HEK293 (cell line): ENCODE measurements around the gene ATG2A.
"Not testable (repeated sequence)": the region's sequence is repeated elsewhere in the genome, so short reads cannot be mapped to it uniquely, and the experiment has no call there.

ENCODE experiments used
- CTCF ChIA-PET: fragments of 350-600 bp; formaldehyde crosslinking; extraction: SDS; loops from one replicate; lab custom pipeline; 2021; ENCODE audit warnings: antibody characterized with exemption; lab: Yijun Ruan, JAX
- POLR2A ChIA-PET: fragments of 300-600 bp; formaldehyde crosslinking; extraction: SDS; loops from one replicate; lab custom pipeline; 2020; ENCODE audit warnings: antibody characterized with exemption, inconsistent platforms; lab: Yijun Ruan, JAX
- H3K27ac ChIP-seq: fragments of 200-500 bp; sonication (Bioruptor generic); 2 replicates; pipeline ENCODE4 v1.5.1; 2014; ENCODE audit warnings: low read depth, low read length, control low read depth, inconsistent platforms; ENCODE audit errors: extremely low read depth
- H3K36me3 ChIP-seq, 2 experiments: fragments of 200-500 bp in 1 of 2; sonication (Bioruptor generic) in 1 of 2; 1 replicate in 1 of 2; 2 replicates in 1 of 2; pipeline ENCODE4 v1.5.1; 2014 to 2017; ENCODE audit warnings: inconsistent platforms in 2 of 2, low read length in 2 of 2; ENCODE audit not compliant: control insufficient read depth in 2 of 2, insufficient read depth in 1 of 2
- H3K4me1 ChIP-seq: fragments of 200-500 bp; sonication (Bioruptor generic); 2 replicates; pipeline ENCODE4 v1.5.1; 2014; ENCODE audit warnings: mild to moderate bottlenecking, low read length, inconsistent platforms; ENCODE audit not compliant: control insufficient read depth, insufficient read depth
- H3K4me3 ChIP-seq: 2 replicates; pipeline ENCODE4 v1.5.1; 2011; ENCODE audit warnings: low read depth, mild to moderate bottlenecking, control low read depth, low read length, moderate library complexity
- H3K9me3 ChIP-seq: fragments of 200-500 bp; sonication (Bioruptor generic); 2 replicates; pipeline ENCODE4 v1.5.1; 2014; ENCODE audit warnings: low read depth, low read length, inconsistent platforms; ENCODE audit not compliant: control insufficient read depth, insufficient read depth
- HOXD13 ChIP-seq: sonication (generic); formaldehyde crosslinking; IDR thresholded peaks from 2 replicates; pipeline ENCODE4 v1.8.0; 2022; ENCODE audit warnings: missing genetic modification reagents, borderline replicate concordance
- KLF16 ChIP-seq: fragments of 450-650 bp; formaldehyde crosslinking; IDR thresholded peaks from 2 replicates; pipeline ENCODE4 v1.5.1; 2017; ENCODE audit warnings: missing biosample characterization, missing genetic modification characterization
- KLF8 ChIP-seq: fragments of 450-650 bp; formaldehyde crosslinking; IDR thresholded peaks from 2 replicates; pipeline ENCODE4 v1.5.1; 2016; ENCODE audit warnings: missing biosample characterization, missing genetic modification characterization
- PATZ1 ChIP-seq: fragments of 450-650 bp; formaldehyde crosslinking; IDR thresholded peaks from 2 replicates; pipeline ENCODE4 v1.5.1; 2016; ENCODE audit warnings: missing biosample characterization, missing genetic modification characterization
- SP3 ChIP-seq: fragments of 450-650 bp; formaldehyde crosslinking; IDR thresholded peaks from 2 replicates; pipeline ENCODE4 v1.5.1; 2016; ENCODE audit warnings: missing biosample characterization, missing genetic modification characterization
- TCF7L2 ChIP-seq: IDR thresholded peaks from 2 replicates; pipeline ENCODE4 v1.6.1; 2011; ENCODE audit warnings: low read depth, mild to moderate bottlenecking, inconsistent platforms, low read length, moderate library complexity, borderline replicate concordance
- ZEB2 ChIP-seq: fragments of 450-650 bp; formaldehyde crosslinking; IDR thresholded peaks from 2 replicates; pipeline ENCODE4 v1.5.1; 2016; ENCODE audit warnings: missing biosample characterization, missing genetic modification characterization
- ZFP3 ChIP-seq: fragments of 450-650 bp; formaldehyde crosslinking; IDR thresholded peaks from 2 replicates; pipeline ENCODE4 v1.5.1; 2016; ENCODE audit warnings: low read depth, missing biosample characterization, missing genetic modification characterization
- ZNF133 ChIP-seq: fragments of 450-650 bp; formaldehyde crosslinking; IDR thresholded peaks from 2 replicates; pipeline ENCODE4 v1.5.1; 2016; ENCODE audit warnings: missing biosample characterization, missing genetic modification characterization
- ZNF223 ChIP-seq: fragments of 450-650 bp; formaldehyde crosslinking; IDR thresholded peaks from 2 replicates; pipeline ENCODE4 v1.5.1; 2016; ENCODE audit warnings: missing biosample characterization, missing genetic modification characterization
- ZNF280D ChIP-seq: fragments of 450-650 bp; formaldehyde crosslinking; IDR thresholded peaks from 2 replicates; pipeline ENCODE4 v1.5.1; 2016; ENCODE audit warnings: missing biosample characterization, missing genetic modification characterization
- ZNF311 ChIP-seq: fragments of 450-650 bp; formaldehyde crosslinking; IDR thresholded peaks from 2 replicates; pipeline ENCODE4 v1.5.1; 2017; ENCODE audit warnings: missing biosample characterization, missing genetic modification characterization, borderline replicate concordance
- ZNF354C ChIP-seq: fragments of 450-650 bp; formaldehyde crosslinking; IDR thresholded peaks from 2 replicates; pipeline ENCODE4 v1.5.1; 2016; ENCODE audit warnings: missing biosample characterization, missing genetic modification characterization, low read depth, borderline replicate concordance
- ZNF530 ChIP-seq: fragments of 450-650 bp; formaldehyde crosslinking; IDR thresholded peaks from 2 replicates; pipeline ENCODE4 v1.5.1; 2016; ENCODE audit warnings: low read depth, missing biosample characterization, missing genetic modification characterization
- ZNF585B ChIP-seq: fragments of 450-650 bp; formaldehyde crosslinking; IDR thresholded peaks from 2 replicates; pipeline ENCODE4 v1.5.1; 2016; ENCODE audit warnings: missing biosample characterization, missing genetic modification characterization
- ZNF596 ChIP-seq: fragments of 450-650 bp; IDR thresholded peaks from 2 replicates; pipeline ENCODE4 v1.5.0; 2018; ENCODE audit warnings: missing biosample characterization, mild to moderate bottlenecking, missing genetic modification characterization, moderate library complexity
- ZNF658 ChIP-seq: fragments of 450-650 bp; formaldehyde crosslinking; IDR thresholded peaks from 2 replicates; pipeline ENCODE4; 2016; ENCODE audit warnings: missing biosample characterization, missing genetic modification characterization
- ZNF664 ChIP-seq: fragments of 450-650 bp; formaldehyde crosslinking; IDR thresholded peaks from 2 replicates; pipeline ENCODE4 v1.5.1; 2016; ENCODE audit warnings: missing biosample characterization, missing genetic modification characterization
- ZNF670 ChIP-seq: fragments of 450-650 bp; formaldehyde crosslinking; IDR thresholded peaks from 2 replicates; pipeline ENCODE4 v1.5.1; 2016; ENCODE audit warnings: missing biosample characterization, missing genetic modification characterization, low read depth
- ZNF768 ChIP-seq: fragments of 450-650 bp; formaldehyde crosslinking; IDR thresholded peaks from 2 replicates; pipeline ENCODE4 v1.5.1; 2018; ENCODE audit warnings: missing biosample characterization, mild to moderate bottlenecking, missing genetic modification characterization
- ZNF792 ChIP-seq: fragments of 450-650 bp; formaldehyde crosslinking; IDR thresholded peaks from 2 replicates; pipeline ENCODE4 v1.5.1; 2016; ENCODE audit warnings: missing biosample characterization, missing genetic modification characterization
- ZNF830 ChIP-seq: fragments of 450-650 bp; IDR thresholded peaks from 2 replicates; pipeline ENCODE4 v1.5.0; 2018; ENCODE audit warnings: missing biosample characterization, missing genetic modification characterization, low read depth, mild to moderate bottlenecking, moderate library complexity
- TF ChIP-seq, protein P1 (sequence below): fragments of 450-650 bp; formaldehyde crosslinking; IDR thresholded peaks from 2 replicates; pipeline ENCODE4 v1.5.1; 2016; ENCODE audit warnings: missing biosample characterization, missing genetic modification characterization
- TF ChIP-seq, protein P2 (sequence below): fragments of 450-650 bp; formaldehyde crosslinking; IDR thresholded peaks from 2 replicates; pipeline ENCODE4 v1.5.1; 2016; ENCODE audit warnings: missing biosample characterization, missing genetic modification characterization

Gene ATG2A

GRCh38 chr11:64846998-64847666 lies 69.9 kb downstream of the ATG2A start (continued):
- TF ChIP-seq ZNF280D (tag by site-specific recombination) (no peak), TCF7L2 (no peak), ZNF658 (tag by site-specific recombination) (no peak), ZNF670 (no peak), ZNF223 (tag by site-specific recombination) (no peak), ZNF830 (tag by site-specific recombination) (no peak), HOXD13 (no peak), ZNF585B (tag by site-specific recombination) (no peak), KLF8 (peak; percentile 82), ZNF354C (no peak), ZNF664 (tag by site-specific recombination) (no peak), ZNF768 (tag by site-specific recombination) (peak; percentile 96; the same call in 1 of the 2 replicates), ZFP3 (tag by site-specific recombination) (no peak), ZNF311 (tag by site-specific recombination) (no peak), ZNF530 (no peak), ZNF596 (tag by site-specific recombination) (no peak), ZNF133 (tag by site-specific recombination) (no peak), PATZ1 (tag by site-specific recombination) (peak; percentile 43; the same call in 1 of the 2 replicates), ZNF792 (no peak), KLF16 (tag by site-specific recombination) (0 out of 2 replicates have a peak, but pooled peaks have one; percentile 47), ZEB2 (tag by site-specific recombination) (0 out of 2 replicates have a peak, but pooled peaks have one; percentile 28), SP3 (tag by site-specific recombination) (peak; percentile 77)
- TF ChIP-seq, protein P1, sequence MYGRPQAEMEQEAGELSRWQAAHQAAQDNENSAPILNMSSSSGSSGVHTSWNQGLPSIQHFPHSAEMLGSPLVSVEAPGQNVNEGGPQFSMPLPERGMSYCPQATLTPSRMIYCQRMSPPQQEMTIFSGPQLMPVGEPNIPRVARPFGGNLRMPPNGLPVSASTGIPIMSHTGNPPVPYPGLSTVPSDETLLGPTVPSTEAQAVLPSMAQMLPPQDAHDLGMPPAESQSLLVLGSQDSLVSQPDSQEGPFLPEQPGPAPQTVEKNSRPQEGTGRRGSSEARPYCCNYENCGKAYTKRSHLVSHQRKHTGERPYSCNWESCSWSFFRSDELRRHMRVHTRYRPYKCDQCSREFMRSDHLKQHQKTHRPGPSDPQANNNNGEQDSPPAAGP (tag by site-specific recombination) = peak; percentile 12; the same call in 1 of the 2 replicates
- TF ChIP-seq, protein P2, sequence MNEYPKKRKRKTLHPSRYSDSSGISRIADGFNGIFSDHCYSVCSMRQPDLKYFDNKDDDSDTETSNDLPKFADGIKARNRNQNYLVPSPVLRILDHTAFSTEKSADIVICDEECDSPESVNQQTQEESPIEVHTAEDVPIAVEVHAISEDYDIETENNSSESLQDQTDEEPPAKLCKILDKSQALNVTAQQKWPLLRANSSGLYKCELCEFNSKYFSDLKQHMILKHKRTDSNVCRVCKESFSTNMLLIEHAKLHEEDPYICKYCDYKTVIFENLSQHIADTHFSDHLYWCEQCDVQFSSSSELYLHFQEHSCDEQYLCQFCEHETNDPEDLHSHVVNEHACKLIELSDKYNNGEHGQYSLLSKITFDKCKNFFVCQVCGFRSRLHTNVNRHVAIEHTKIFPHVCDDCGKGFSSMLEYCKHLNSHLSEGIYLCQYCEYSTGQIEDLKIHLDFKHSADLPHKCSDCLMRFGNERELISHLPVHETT (tag by site-specific recombination) = no peak
- TF ChIP-seq, all 188 proteins: peak for 21

DNA sequence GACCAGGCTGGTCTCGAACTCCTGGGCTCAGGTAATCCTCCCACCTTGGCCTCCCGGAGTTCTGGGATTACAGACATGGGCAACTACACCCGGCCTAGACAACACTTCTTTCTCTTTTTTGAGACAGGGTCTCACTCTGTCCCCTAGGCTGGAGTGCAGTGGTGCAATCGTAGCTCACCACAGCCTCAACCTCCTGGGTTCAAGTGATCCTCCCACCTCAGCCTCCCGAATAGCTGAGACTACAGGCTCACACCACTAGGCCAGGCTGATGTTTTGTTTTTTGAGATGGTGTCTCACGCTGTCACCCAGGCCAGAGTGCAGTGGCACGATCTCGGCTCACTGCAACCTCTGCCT lies 71.3 kb downstream of the ATG2A start:
- not testable (repeated sequence) for H3K4me1 ChIP-seq, H3K36me3 ChIP-seq, H3K4me3 ChIP-seq, H3K9me3 ChIP-seq, H3K27ac ChIP-seq
- ChIA-PET CTCF (interaction anchor here (0.6 to 8.0 kb wide), 12 partner anchors 12 to 516 kb away, joined by 3 to 111 read pairs (median 6); partner anchors contain the start of genes BATF2 and EHD1), POLR2A (interaction anchor here (0.8 kb wide), 1 partner anchor 85 kb away, joined by 3 read pairs; no protein-coding TSS in a partner anchor)
